Erythroblast (primary cell): ENCODE measurements around the gene PIH1D1.

ENCODE experiments used
- GATA1 ChIP-seq: IDR thresholded peaks from 2 replicates; pipeline ENCODE4 v1.6.1; 2011; ENCODE audit warnings: low read depth, mild to moderate bottlenecking, control low read depth, low read length, moderate library complexity
- POLR2A ChIP-seq: IDR thresholded peaks from 2 replicates; pipeline ENCODE4 v1.6.1; 2011; ENCODE audit warnings: mild to moderate bottlenecking, low read length

DNA sequence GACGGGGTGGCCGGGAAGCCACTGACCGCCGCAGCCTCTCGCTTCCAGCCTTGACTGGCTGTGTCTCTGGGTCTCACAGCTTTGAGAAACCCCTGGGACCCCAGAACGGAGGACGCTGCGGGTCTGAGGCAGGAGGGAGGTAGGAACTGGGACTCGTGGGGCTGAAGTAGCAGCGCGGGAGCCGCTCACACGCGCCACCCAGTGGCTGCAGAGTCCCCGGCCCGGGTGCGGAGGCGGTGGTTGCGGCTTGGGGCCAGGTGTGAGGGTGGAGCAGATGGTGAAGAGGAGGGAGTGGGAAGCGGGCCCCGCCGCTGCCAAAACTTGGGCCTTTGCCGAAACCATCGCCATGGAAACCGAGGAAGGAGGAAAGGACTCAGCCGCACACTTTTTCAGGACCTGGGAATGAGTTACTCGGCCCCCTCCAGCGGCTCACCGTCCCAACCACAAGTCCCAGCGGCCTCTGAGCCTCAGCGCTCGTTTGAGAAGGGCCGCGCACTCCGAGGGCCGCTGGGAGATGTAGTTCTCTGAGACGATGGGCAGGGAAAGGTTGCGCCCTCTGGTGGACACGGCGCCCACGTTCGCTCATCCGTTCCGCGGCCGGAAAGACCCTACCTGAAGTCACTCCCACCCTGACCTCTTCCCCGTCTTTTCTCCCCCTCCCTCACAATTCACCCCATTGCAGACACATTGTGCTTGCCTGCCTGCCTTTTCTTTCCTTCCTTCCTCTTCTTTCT is 8.1 kb downstream of the PIH1D1 start:
- no peak for TF ChIP-seq POLR2A
- no peak for TF ChIP-seq GATA1
